Epithelial cell of esophagus (primary cell): ENCODE measurements around the gene RAB3D.
"Not testable (repeated sequence)": the region's sequence is repeated elsewhere in the genome, so short reads cannot be mapped to it uniquely, and the experiment has no call there.

Source experiments
- DNase-seq: peaks from one replicate; pipeline ENCODE4 v3.0.0; 2010; ENCODE audit warnings: low read depth
- H3K4me3 ChIP-seq: 2 replicates; pipeline ENCODE4 v1.5.1; 2011; ENCODE audit warnings: mild to moderate bottlenecking, low read length, control low read depth
- TF ChIP-seq, protein P1 (sequence below): IDR thresholded peaks from 2 replicates; pipeline ENCODE4 v1.5.1; 2011; ENCODE audit warnings: low read depth, mild to moderate bottlenecking, low read length, control low read depth, inconsistent platforms; ENCODE audit not compliant: insufficient read depth; ENCODE audit errors: missing control alignments

RAB3D gene

DNA sequence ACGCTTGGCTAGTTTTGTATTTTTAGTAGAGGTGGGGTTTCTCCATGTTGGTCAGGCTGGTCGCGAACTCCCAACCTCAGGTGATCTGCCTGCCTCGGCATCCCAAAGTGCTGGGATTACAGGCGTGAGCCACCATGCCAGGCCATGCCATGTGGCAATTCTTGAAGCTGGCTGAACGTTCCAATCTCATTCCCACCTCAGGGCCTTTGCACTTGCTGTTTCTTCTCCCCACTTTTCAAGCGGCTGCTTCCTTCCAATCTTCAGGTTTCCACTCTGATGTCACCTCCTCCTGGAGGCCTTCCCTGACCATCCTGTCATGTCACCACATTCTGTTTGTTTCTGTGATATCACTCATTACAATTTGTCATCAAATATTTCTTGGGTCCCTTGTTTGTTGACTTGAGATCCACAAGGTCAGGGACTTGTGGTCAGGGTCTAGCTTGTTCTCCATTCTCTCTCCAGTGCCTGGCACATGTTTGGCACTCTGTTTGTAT lies 40.4 kb upstream of the RAB3D start:
- no peak for DNase-seq
- TF ChIP-seq, protein P1, sequence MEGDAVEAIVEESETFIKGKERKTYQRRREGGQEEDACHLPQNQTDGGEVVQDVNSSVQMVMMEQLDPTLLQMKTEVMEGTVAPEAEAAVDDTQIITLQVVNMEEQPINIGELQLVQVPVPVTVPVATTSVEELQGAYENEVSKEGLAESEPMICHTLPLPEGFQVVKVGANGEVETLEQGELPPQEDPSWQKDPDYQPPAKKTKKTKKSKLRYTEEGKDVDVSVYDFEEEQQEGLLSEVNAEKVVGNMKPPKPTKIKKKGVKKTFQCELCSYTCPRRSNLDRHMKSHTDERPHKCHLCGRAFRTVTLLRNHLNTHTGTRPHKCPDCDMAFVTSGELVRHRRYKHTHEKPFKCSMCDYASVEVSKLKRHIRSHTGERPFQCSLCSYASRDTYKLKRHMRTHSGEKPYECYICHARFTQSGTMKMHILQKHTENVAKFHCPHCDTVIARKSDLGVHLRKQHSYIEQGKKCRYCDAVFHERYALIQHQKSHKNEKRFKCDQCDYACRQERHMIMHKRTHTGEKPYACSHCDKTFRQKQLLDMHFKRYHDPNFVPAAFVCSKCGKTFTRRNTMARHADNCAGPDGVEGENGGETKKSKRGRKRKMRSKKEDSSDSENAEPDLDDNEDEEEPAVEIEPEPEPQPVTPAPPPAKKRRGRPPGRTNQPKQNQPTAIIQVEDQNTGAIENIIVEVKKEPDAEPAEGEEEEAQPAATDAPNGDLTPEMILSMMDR, result no peak
- H3K4me3 ChIP-seq, result no peak overlapping the region

DNA sequence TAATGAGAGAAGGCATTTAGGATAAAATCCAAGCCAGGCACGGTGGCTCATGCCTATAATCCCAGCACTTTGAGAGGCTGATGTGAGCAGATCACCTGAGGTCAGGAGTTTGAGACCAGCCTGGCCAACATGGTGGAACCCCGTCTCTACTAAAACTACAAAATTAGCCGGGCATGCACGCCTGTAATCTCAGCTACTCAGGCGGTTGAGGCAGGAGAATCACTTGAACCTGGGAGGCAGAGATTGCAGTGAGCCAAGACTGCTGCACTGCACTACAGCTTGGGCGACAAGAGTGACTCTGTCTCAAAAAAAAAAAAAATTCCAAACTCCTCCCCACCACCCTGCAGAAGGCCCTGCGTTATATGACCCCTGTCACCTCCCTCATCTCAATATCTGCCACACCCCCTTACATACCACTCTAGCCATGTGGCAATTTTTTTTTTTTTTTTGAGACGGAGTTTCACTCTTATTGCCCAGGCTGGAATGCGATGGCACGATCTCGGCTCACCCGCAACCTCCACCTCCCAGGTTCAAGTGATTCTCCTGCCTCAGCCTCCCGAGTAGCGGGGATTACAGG lies 39.9 kb upstream of the RAB3D start:
- not testable (repeated sequence) for DNase-seq, H3K4me3 ChIP-seq

DNA sequence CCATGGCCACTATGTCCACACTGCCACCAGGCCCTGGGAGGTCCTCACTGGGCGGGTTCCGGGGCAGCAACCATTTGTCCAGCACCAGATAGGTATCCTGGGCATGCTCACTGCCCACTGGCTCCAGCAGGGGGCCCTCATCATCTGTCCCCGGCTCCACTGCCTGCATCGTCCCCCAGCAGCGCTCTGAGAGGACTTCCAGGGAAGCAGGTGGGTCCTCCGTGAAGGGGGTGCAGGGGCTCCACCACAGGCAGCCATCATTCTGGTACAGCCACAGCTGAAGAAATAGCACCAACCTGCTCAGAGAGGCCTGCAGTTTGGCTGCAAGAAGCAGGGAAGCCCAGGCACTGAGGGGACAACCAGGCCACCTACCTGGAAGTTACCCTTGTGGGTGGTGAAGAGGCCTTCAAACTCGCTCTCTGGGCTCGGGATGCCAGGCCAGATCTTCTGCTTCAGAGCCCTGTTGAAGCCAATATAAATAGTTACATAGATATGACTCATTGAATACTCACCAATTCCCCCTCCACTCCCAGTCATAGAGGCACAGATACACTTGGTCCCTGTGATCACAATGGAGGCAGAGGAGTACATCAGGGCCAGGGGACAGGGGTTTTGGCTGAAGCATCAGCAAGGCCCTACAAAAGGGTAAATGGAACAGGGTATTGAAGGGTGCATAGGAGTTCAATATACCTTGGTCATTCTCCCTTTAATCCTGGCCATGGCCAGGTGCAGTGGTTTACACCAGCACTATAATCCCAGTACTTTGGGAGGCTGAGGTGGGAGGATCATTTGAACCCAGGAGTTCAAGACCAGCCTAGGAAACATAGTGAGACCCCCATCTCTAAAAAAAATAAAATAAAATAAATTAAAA lies 39.1 kb upstream of the RAB3D start:
- peak; percentile 87 for DNase-seq
- TF ChIP-seq, protein P1, result peak; percentile 29
- H3K4me3 ChIP-seq, result no peak overlapping the region

DNA sequence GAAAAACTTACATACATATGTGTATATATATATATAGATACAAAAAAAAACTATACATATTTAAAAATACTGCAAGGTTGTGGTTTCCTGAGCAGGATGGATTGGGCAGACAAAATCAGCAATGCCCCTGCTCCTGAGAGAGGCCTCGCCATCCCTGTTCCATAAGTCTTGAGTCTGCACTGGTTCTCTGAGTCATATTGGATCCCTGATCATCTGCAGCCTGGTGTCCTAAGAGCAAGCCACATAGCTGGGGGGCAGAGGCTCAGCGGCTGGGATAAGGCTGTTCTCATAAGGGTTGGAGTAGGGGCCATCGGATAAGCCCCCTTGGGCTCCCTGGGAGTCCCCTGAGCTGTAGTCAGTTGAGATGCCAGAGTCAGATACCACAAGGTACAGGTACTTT lies 38.3 kb upstream of the RAB3D start:
- peak; percentile 36 for DNase-seq
- no peak overlapping the region for H3K4me3 ChIP-seq
- TF ChIP-seq, protein P1, result no peak

DNA sequence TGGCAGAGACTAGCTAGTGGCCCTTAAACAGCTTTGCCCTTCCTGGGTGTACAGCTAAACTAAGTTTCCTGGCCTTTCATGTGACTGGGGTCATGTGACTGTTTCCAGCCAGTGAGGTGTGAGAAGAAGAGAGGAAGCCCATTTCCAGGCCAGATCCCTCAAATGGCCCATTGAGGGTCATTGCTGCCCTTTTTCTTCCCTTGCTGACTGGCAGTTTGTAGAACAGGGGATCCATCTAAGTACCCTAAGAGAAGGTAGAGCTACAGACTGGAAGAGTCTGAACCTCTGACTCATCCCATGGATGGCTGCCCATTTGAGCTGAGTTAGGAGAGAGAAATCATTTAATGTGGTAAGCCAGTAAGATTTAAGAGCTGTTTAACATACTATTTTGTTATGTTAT lies 37.8 kb upstream of the RAB3D start:
- TF ChIP-seq, protein P1, result no peak
- DNase-seq, result peak; percentile 71
- no peak overlapping the region for H3K4me3 ChIP-seq

DNA sequence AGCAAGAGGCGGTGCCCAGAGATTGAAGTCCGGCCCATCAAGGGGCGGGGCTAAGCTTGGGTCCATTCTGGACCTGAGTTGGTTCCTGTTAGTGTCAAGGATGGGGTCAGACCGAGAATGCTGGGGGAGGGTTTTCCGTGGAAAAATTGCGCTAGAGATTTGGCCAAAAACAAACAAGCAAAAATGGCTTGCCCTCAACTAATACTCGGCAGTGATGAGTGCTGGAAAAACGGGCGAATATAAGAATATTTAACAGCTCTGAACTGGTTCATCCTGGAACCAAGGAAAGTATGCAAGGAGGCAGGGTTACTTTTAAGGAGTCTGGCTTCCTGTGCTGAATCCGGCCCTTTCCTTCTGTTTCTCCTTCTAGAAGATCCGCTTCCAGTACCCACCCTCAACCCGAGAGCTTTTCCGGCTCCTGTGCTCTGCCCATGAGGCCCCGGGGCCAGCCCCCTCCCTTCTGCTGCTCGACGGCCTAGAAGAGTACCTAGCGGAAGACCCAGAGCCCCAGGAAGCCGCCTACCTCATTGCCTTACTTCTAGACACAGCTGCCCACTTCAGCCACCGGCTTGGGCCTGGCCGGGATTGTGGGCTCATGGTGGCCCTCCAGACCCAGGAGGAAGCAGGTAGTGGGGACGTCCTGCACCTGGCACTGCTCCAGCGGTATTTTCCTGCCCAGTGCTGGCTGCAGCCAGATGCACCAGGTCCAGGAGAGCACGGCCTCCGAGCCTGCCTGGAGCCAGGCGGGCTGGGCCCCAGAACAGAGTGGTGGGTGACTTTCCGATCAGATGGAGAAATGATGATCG lies 35.9 kb upstream of the RAB3D start:
- DNase-seq, result no peak
- TF ChIP-seq, protein P1, result no peak
- H3K4me3 ChIP-seq, result peak overlapping the region; percentile 53
